K562 (cell line): ENCODE data around the gene MXRA7. TPM values are rescaled to one million over a fixed set of nuclear protein-coding genes. Genes with fewer than 3 reads are reported as not detected.

Source experiments
- BACH1 ChIP-seq: fragments of 200-800 bp; sonication (Bioruptor generic); IDR thresholded peaks from 2 replicates; pipeline ENCODE4 v1.6.1; 2016; ENCODE audit warnings: missing genetic modification characterization, missing compliant biosample characterization
- BHLHE40 ChIP-seq: IDR thresholded peaks from 2 replicates; pipeline ENCODE4 v1.6.1; 2011; ENCODE audit warnings: low read length, improper control_type of control experiment
- E2F8 ChIP-seq: fragments of 450-650 bp; IDR thresholded peaks from 2 replicates; pipeline ENCODE4 v1.7.1; 2018; ENCODE audit warnings: mild to moderate bottlenecking, low read depth; ENCODE audit not compliant: partially characterized antibody
- ELF1 ChIP-seq: fragments of 200-800 bp; sonication (Bioruptor generic); IDR thresholded peaks from 2 replicates; pipeline ENCODE4 v1.6.1; 2016; ENCODE audit warnings: missing genetic modification characterization, missing compliant biosample characterization
- FOXJ2 ChIP-seq: fragments of 200-800 bp; sonication (Bioruptor generic); IDR thresholded peaks from 2 replicates; pipeline ENCODE4 v1.6.1; 2016; ENCODE audit warnings: missing genetic modification characterization, missing compliant biosample characterization
- HCFC1 ChIP-seq: IDR thresholded peaks from 2 replicates; pipeline ENCODE4 v1.6.1; 2012; ENCODE audit warnings: low read depth, low read length, improper control_type of control experiment
- HDGF ChIP-seq: fragments of 450-650 bp; IDR thresholded peaks from 2 replicates; pipeline ENCODE4 v1.6.1; 2016
- HMGN3 ChIP-seq: IDR thresholded peaks from 2 replicates; pipeline ENCODE4 v1.6.1; 2011; ENCODE audit warnings: borderline replicate concordance, low read depth, mild to moderate bottlenecking, mixed read lengths, low read length; ENCODE audit not compliant: insufficient read length; ENCODE audit errors: extremely low read depth
- HNRNPL ChIP-seq: fragments of 200-400 bp; formaldehyde crosslinking; IDR thresholded peaks from 2 replicates; pipeline ENCODE4 v1.6.1; 2017; ENCODE audit warnings: low read depth, mild to moderate bottlenecking, low read length
- MAFK ChIP-seq: IDR thresholded peaks from 2 replicates; pipeline ENCODE4 v1.6.1; 2011; ENCODE audit warnings: low read length, improper control_type of control experiment
- MCM5 ChIP-seq: fragments of 450-650 bp; IDR thresholded peaks from 2 replicates; pipeline ENCODE4 v1.6.1; 2016; ENCODE audit warnings: low read depth
- MED1 ChIP-seq: sonication (generic); formaldehyde crosslinking; IDR thresholded peaks from 2 replicates; pipeline ENCODE4 v1.8.1; 2023; ENCODE audit warnings: missing genetic modification reagents, borderline replicate concordance
- RB1 ChIP-seq: fragments of 450-650 bp; IDR thresholded peaks from 2 replicates; pipeline ENCODE4 v1.6.1; 2017; ENCODE audit warnings: low read depth, mild to moderate bottlenecking
- SFPQ ChIP-seq: fragments of 200-400 bp; formaldehyde crosslinking; IDR thresholded peaks from 2 replicates; pipeline ENCODE4 v1.6.1; 2017; ENCODE audit warnings: mild to moderate bottlenecking, low read depth, low read length, moderate library complexity
- TAF1 ChIP-seq: IDR thresholded peaks from 2 replicates; pipeline ENCODE4 v1.6.1; 2011; ENCODE audit warnings: mild to moderate bottlenecking, low read length, moderate library complexity; ENCODE audit not compliant: insufficient read depth, control insufficient read depth, severe bottlenecking; ENCODE audit errors: extremely low read depth
- THRA ChIP-seq: fragments of 450-650 bp; IDR thresholded peaks from 2 replicates; pipeline ENCODE4 v1.6.1; 2017; ENCODE audit warnings: mild to moderate bottlenecking, moderate library complexity
- USF2 ChIP-seq: sonication (generic); formaldehyde crosslinking; IDR thresholded peaks from 2 replicates; pipeline ENCODE4 v1.5.0; 2020; ENCODE audit warnings: missing genetic modification reagents
- ZBTB7A ChIP-seq: IDR thresholded peaks from 2 replicates; pipeline ENCODE4 v1.6.1; 2011; ENCODE audit warnings: low read depth, mild to moderate bottlenecking, low read length, moderate library complexity, borderline replicate concordance; ENCODE audit not compliant: control insufficient read depth
- ZFP1 ChIP-seq: fragments of 450-650 bp; formaldehyde crosslinking; IDR thresholded peaks from 2 replicates; pipeline ENCODE4 v1.4.0; 2020; ENCODE audit warnings: mild to moderate bottlenecking, mixed read lengths
- ZNF274 ChIP-seq: IDR thresholded peaks from 2 replicates; pipeline ENCODE4 v1.6.1; 2011; ENCODE audit warnings: low read depth, mild to moderate bottlenecking, low read length, moderate library complexity, borderline replicate concordance
- ZNF324 ChIP-seq: fragments of 250-450 bp; sonication (Bioruptor Pico); IDR thresholded peaks from 2 replicates; pipeline ENCODE4 v1.4.0; 2020; ENCODE audit warnings: mild to moderate bottlenecking
- ZNF431 ChIP-seq: sonication (generic); formaldehyde crosslinking; IDR thresholded peaks from 2 replicates; pipeline ENCODE4 v1.8.0; 2022; ENCODE audit warnings: mild to moderate bottlenecking, missing genetic modification reagents
- polyA plus RNA-seq, 8 experiments: library from polyadenylated mRNA; depleted of rRNA in 4 of 8; stranded (reverse) in 5 of 8; unstranded in 3 of 8; fragments of >200 nt; fragmentation: Nextera tagmentation in 2 of 8; fragmentation: Illumina TruSeq in 1 of 8; extraction: Ambion mirVana in 2 of 8; extraction: Trizol in 1 of 8; gene quantifications; 2 replicates each; pipeline versions ENCODE4 v1.2.1 to v1.2.3, GENCODE V29; 2011 to 2014; ENCODE audit warnings: inconsistent platforms in 1 of 8, missing spikeins in 1 of 8
- total RNA-seq, 7 experiments: library from RNA; depleted of rRNA in 6 of 7; stranded (reverse); fragments of >200 nt in 6 of 7; fragmentation: Illumina TruSeq in 2 of 7; extraction: Trizol in 2 of 7; gene quantifications; 2 replicates each; pipeline versions ENCODE4 v1.2.1 to v1.2.3, GENCODE V29; 2011 to 2021; ENCODE audit warnings: low replicate concordance in 1 of 7

MXRA7 gene
- total and polyA plus RNA-seq, 9 of the 15 experiments (the other 6 are each of a cell fraction or from before 2014, with no cell fraction given) = 2.6 to 38.4 (median 14.3) TPM

GRCh38 chr17:76659928-76660655 is 50.7 kb downstream of the MXRA7 start (continued):
- no peak for TF ChIP-seq THRA
- TF ChIP-seq HMGN3 = peak; percentile 65
- no peak for TF ChIP-seq HNRNPL
- no peak for TF ChIP-seq ZFP1 (CRISPR knock-in tag)
- no peak for TF ChIP-seq ZNF324
- TF ChIP-seq ELF1 (tag) = no peak
- TF ChIP-seq FOXJ2 (tag) = peak; percentile 92
- TF ChIP-seq RB1 = 0 out of 2 replicates have a peak, but pooled peaks have one; percentile 19
- no peak for TF ChIP-seq E2F8
- TF ChIP-seq BACH1 (tag) = peak; percentile 99
- no peak for TF ChIP-seq HCFC1
- no peak for TF ChIP-seq MCM5
- no peak for TF ChIP-seq ZBTB7A
- no peak for TF ChIP-seq MED1 (CRISPR knock-in tag)
- TF ChIP-seq SFPQ = no peak
- TF ChIP-seq HDGF = no peak
- no peak for TF ChIP-seq ZNF431 (CRISPR knock-in tag)
- no peak for TF ChIP-seq TAF1
- peak; percentile 97 for TF ChIP-seq MAFK
- no peak for TF ChIP-seq ZNF274
- TF ChIP-seq USF2 = no peak
- TF ChIP-seq BHLHE40 = peak; percentile 57
